HG02840 (cell line): ENCODE measurements around the gene PRDM16.

ENCODE experiments used
- ATAC-seq: cut with Tn5 transposase; IDR thresholded peaks from one replicate; pipeline ENCODE4 v1.9.1; 2021; ENCODE audit warnings: mild to moderate bottlenecking, moderate library complexity, moderate number of reproducible peaks; ENCODE audit not compliant: unreplicated experiment, low FRiP score

The PRDM16 gene

DNA sequence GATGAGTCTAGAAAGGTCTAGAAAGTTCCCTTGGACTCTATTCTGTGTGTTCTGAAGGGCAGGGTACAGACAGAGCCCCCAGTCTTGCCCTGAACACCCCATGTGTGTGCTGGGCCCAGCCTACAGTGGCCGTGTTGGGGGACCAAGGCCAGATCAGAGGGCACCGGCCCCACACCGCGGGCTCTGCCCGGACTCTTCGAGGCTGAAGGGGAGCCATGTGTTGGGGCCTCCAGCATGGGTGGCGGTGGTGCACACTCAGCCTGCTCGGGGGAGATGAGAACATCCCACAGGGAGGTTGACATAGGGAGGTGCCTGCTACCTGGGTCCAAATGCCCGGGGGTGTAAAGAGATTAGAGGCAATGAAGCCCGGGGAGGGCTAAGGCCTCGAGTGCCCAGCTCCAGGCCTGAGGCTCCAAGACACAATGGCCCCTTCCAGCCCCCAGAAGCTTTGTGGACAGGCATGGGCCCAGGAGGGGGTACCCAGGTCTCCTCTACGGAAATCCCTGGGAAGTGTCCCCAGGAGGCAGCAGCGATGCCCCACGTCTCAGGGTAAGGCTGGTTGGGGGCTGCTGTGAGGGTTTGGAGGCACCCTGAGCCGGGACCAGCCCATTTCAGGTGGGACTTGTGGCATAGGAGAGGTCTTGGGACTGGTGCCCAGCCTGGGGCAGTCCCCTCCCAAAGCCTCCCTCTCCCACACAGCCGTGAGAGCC, 397.5 kb downstream of the PRDM16 start:
- no peak for ATAC-seq

GRCh38 chr1:3467096-3468036, 398.4 kb downstream of the PRDM16 start:
- no peak for ATAC-seq

DNA sequence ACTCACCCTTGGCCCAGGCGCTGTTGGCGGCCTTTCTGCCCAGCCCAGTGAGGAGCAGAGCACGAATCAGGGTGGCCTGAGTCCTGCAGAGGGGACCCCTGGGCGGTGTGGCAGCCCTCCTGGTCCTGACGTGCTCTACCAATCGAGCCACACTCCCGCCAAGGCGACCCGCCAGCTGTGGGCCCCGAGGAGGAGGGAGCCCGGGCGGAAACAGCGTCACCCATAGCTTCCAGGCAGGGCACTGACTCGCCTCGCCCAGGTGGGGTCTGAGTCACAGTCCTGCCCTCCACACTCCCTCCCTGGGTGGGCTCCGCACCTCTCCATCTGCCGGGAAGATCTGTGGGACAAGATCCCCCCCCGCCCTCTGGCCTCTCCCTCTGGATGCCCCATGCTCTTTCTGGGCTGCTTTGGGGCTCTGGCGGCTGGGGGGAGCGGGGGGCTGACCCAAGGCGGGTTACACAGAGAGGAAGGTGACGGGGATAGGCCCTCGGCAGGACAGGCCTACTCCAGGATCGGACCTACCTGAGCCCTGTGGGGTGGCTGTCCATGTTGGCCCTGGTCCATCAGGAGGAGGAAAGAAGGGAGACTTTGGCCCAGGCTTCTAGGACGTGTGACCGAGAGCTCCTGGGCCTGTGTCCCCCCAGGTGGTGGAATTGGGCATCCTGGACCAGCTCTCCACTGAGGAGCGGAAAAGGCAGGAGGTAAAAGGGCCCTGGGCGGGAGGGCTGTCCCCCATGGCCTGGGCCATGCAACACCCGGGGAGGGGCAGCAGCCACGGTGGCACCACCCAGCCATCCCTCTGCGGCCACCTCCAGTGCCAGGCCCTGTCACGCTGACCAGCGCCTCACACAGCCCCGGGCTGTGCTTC, 399.5 kb downstream of the PRDM16 start:
- ATAC-seq, result no peak

GRCh38 chr1:3469104-3469848, 400.3 kb downstream of the PRDM16 start:
- no peak for ATAC-seq

GRCh38 chr1:3469849-3470649, 401.0 kb downstream of the PRDM16 start:
- ATAC-seq, result no peak

- no peak for ATAC-seq
Measured at GRCh38 chr1:3470650-3471355, 401.8 kb downstream of the PRDM16 start.

DNA sequence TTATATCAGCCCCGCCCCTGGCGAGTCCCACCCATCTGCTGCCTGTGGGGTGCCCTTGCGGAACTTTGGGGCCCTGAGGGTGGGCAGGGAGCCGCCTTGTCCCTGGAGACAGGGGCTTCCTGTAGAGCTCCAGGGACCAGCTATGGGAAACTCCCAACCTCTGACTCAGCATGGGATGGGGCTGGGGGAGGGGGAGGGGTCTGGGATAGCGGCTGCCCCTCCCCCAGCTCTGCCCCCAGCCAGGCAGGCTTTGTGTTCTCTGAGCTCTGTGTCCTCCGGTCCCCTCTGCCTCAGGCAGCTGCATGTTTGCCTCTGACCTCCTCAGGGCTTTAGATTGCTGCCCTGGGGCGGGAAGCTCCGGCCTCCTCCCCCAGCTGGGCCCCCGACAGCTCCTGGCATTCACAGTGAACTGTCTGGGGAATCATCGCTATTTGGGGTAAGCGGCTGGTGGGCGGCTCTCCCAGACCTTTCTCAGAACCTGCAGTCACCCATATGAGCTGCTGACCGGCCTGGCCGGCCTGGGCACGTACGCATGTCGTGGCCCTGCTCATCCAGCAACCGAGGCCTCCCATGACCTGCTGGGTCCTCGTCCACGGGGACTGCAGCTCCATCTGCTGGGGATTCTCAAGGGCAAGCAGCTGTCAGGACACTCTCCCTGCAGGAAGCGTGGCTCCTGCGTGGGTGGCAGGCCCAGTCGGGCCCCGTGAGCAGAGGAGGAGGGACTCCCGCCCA, 402.5 kb downstream of the PRDM16 start:
- ATAC-seq, result no peak

GRCh38 chr1:3472088-3472850, 403.3 kb downstream of the PRDM16 start:
- ATAC-seq, result no peak

GRCh38 chr1:3472906-3473305, 403.9 kb downstream of the PRDM16 start:
- ATAC-seq, result no peak

- ATAC-seq, result no peak
Measured at GRCh38 chr1:3473381-3473844, 404.4 kb downstream of the PRDM16 start.

GRCh38 chr1:3474016-3474415, 405.0 kb downstream of the PRDM16 start:
- no peak for ATAC-seq

GRCh38 chr1:3474421-3474820, 405.4 kb downstream of the PRDM16 start:
- ATAC-seq, result no peak

GRCh38 chr1:3475839-3476573, 407.0 kb downstream of the PRDM16 start:
- ATAC-seq, result no peak

DNA sequence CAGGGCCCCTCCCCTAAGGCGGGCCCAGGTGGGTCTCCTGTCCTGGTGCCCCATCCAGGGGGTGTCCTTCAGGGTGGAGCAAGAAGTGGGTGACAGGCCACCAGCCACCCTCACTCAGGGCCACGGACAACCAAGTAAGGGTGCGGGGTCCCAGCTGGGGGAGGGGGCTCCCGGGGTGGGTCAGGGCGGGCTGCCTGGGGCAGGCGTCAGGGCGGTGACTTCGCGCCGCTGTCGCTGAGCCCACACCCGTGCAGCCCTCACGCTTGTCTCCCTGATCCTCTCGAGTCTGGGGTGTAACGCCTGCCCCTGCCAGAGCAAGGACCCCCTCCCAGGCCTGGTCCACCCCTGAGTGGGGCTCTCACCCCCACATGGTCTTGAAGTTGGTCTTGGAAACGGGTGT, 407.7 kb downstream of the PRDM16 start:
- no peak for ATAC-seq

- ATAC-seq, result no peak
Measured at GRCh38 chr1:3477241-3477995, 408.4 kb downstream of the PRDM16 start.

- no peak for ATAC-seq
Measured at GRCh38 chr1:3478187-3478586, 409.2 kb downstream of the PRDM16 start.
